Tibial nerve (tissue), 4 donors: ENCODE data around the gene CPNE2.

Experiments used
- EP300 ChIP-seq, 2 donors: sonication (generic); formaldehyde crosslinking; IDR thresholded peaks; one replicate each; pipeline ENCODE4 v1.6.1; 2017; ENCODE audit warnings: antibody characterized with exemption in 2 of 2, mild to moderate bottlenecking in 1 of 2
- POLR2A ChIP-seq, 2 donors: fragments of 450-650 bp; IDR thresholded peaks; one replicate each; pipeline ENCODE4 v1.6.1; 2017; ENCODE audit warnings: antibody characterized with exemption in 2 of 2, mild to moderate bottlenecking in 2 of 2, moderate library complexity in 2 of 2
- TF ChIP-seq, protein P1 (sequence below), 5 experiments: fragments of 200-600 bp in 3 of 5; fragments of 450-650 bp in 2 of 5; sonication (generic) in 3 of 5; IDR thresholded peaks; one replicate each; pipeline ENCODE4 v1.5.1; 2016 to 2019; ENCODE audit warnings: antibody characterized with exemption in 5 of 5, mild to moderate bottlenecking in 3 of 5, moderate library complexity in 2 of 5

DNA sequence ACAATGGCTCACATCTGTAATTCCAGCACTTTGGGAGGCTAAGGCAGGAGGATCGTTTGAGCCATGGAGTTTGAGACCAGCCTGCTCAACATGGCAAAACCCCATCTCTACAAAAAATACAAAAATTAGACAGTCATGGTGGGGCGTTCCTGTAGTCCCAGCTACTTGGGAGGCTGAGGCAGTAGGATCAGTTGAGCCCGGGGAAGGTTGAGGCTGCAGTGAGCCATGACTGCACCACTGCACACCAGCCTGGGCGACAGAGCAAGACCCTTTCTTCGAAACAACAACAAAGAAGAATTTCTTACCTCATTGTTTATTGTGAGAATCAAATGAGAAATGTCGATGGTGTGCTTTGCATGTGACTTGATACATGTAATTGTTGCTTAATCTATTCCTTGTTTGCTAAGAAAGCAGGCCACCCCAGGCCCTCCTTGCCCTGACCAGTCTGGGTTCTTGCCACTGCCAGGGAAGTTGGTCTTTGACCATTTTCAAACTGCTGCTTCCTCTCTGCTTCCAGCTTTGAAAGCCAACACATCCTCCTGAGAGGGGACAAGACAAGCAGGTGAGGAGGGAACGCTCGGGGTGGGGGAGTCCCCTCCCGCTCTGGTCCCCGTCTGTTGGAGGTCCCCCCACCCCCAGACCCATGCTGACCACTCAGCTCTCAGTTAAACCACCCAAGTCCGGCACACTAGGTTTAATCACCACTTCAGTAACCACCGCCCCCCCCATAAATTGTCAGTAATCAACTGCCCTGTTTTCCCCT lies 47.3 kb upstream of the CPNE2 start:
- TF ChIP-seq, protein P1, sequence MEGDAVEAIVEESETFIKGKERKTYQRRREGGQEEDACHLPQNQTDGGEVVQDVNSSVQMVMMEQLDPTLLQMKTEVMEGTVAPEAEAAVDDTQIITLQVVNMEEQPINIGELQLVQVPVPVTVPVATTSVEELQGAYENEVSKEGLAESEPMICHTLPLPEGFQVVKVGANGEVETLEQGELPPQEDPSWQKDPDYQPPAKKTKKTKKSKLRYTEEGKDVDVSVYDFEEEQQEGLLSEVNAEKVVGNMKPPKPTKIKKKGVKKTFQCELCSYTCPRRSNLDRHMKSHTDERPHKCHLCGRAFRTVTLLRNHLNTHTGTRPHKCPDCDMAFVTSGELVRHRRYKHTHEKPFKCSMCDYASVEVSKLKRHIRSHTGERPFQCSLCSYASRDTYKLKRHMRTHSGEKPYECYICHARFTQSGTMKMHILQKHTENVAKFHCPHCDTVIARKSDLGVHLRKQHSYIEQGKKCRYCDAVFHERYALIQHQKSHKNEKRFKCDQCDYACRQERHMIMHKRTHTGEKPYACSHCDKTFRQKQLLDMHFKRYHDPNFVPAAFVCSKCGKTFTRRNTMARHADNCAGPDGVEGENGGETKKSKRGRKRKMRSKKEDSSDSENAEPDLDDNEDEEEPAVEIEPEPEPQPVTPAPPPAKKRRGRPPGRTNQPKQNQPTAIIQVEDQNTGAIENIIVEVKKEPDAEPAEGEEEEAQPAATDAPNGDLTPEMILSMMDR (IDR thresholded peaks at IDR 0.05) = no peak
- TF ChIP-seq EP300 (IDR thresholded peaks at IDR 0.05) (no peak), POLR2A (IDR thresholded peaks at IDR 0.05) (no peak)
